ENCODE data around the gene C15orf39. TPM values are rescaled to one million over a fixed set of nuclear protein-coding genes. Genes with fewer than 3 reads are reported as not detected.
A peak's percentile ranks its signal among the peaks of the same experiment; 100 is the strongest.
"Not testable (repeated sequence)": the region's sequence is repeated elsewhere in the genome, so short reads cannot be mapped to it uniquely, and the experiment has no call there.

Gene C15orf39
- total and polyA plus RNA-seq, 7 donors: 4.9 to 20.2 (median 9.5) TPM

GRCh38 chr15:75225951-75226732 lies 24.5 kb downstream of the C15orf39 start:
- Histone ChIP-seq H3K27ac (no peak overlapping the region), H3K9me3 (no peaks in the 10 kb centered on the region), H3K4me3 (no peak overlapping the region), H3K4me1 (no peaks in the 10 kb centered on the region), H3K36me3 (no peaks in the 10 kb centered on the region), H3K27me3 (peaks cover 0 to 12% (median 0%) of the 10 kb centered on the region in 3 donors)
- DNase-seq: no peak
- no peak for TF ChIP-seq POLR2AphosphoS5 (IDR thresholded peaks at IDR 0.05)
- TF ChIP-seq EP300 (IDR thresholded peaks at IDR 0.05): no peak
- TF ChIP-seq CTCF (IDR thresholded peaks at IDR 0.05): no peak
- no peak for TF ChIP-seq POLR2A (IDR thresholded peaks at IDR 0.05)
- intact Hi-C loops (cut with DNase I): no loop called here
- WGBS, 2 donors: 91% methylated on average over 16 of the region's 16 CpGs

GRCh38 chr15:75227112-75227511 lies 25.4 kb downstream of the C15orf39 start:
- H3K4me1 ChIP-seq; H3K36me3 ChIP-seq; H3K4me3 ChIP-seq; H3K27ac ChIP-seq; DNase-seq; H3K9me3 ChIP-seq; intact Hi-C loops (cut with DNase I): not testable (repeated sequence)
- peaks cover 0 to 16% (median 0%) of the 10 kb centered on the region in 3 donors for H3K27me3 ChIP-seq
- WGBS, 2 donors: 84 to 86% methylated on average over 7 of the region's 7 CpGs

GRCh38 chr15:75227663-75228280 lies 26.1 kb downstream of the C15orf39 start:
- Histone ChIP-seq H3K9me3 (no peaks in the 10 kb centered on the region), H3K4me1 (no peaks in the 10 kb centered on the region), H3K27ac (no peak overlapping the region), H3K36me3 (no peaks in the 10 kb centered on the region), H3K27me3 (peaks cover 0 to 22% (median 0%) of the 10 kb centered on the region in 3 donors), H3K4me3 (no peak overlapping the region)
- DNase-seq: peak; percentile 40
- TF ChIP-seq POLR2AphosphoS5 (IDR thresholded peaks at IDR 0.05): no peak
- no peak for TF ChIP-seq EP300 (IDR thresholded peaks at IDR 0.05)
- TF ChIP-seq CTCF (IDR thresholded peaks at IDR 0.05): no peak
- no peak for TF ChIP-seq POLR2A (IDR thresholded peaks at IDR 0.05)
- 92% methylated on average over 13 of the region's 13 CpGs for WGBS, 2 donors
- intact Hi-C loops (cut with DNase I): no loop called here

- no peak overlapping the region for H3K4me3 ChIP-seq
- TF ChIP-seq CTCF (IDR thresholded peaks at IDR 0.05) (no peak), EP300 (IDR thresholded peaks at IDR 0.05) (no peak), POLR2AphosphoS5 (IDR thresholded peaks at IDR 0.05) (no peak), POLR2A (IDR thresholded peaks at IDR 0.05) (no peak)
- peak; percentile 48 for DNase-seq
- WGBS, 2 donors: 76 to 88% methylated on average over 9 of the region's 9 CpGs
- no peaks in the 10 kb centered on the region for H3K9me3 ChIP-seq
- intact Hi-C loops (cut with DNase I): no loop called here
- H3K27me3 ChIP-seq: peaks cover 0 to 32% (median 2%) of the 10 kb centered on the region in 3 donors
- H3K36me3 ChIP-seq: no peaks in the 10 kb centered on the region
- no peak overlapping the region for H3K27ac ChIP-seq
- H3K4me1 ChIP-seq: no peaks in the 10 kb centered on the region
These were observed 27.1 kb downstream of the C15orf39 start for GRCh38 chr15:75228787-75229186.

GRCh38 chr15:75229191-75230015 lies 27.7 kb downstream of the C15orf39 start:
- no peaks in the 10 kb centered on the region for H3K36me3 ChIP-seq
- H3K9me3 ChIP-seq: no peaks in the 10 kb centered on the region
- no peak overlapping the region for H3K4me3 ChIP-seq
- peaks cover 0 to 37% (median 6%) of the 10 kb centered on the region in 3 donors for H3K27me3 ChIP-seq
- TF ChIP-seq POLR2A (IDR thresholded peaks at IDR 0.05) (no peak), CTCF (IDR thresholded peaks at IDR 0.05) (no peak), POLR2AphosphoS5 (IDR thresholded peaks at IDR 0.05) (no peak), EP300 (IDR thresholded peaks at IDR 0.05) (no peak)
- no peak overlapping the region for H3K27ac ChIP-seq
- no peaks in the 10 kb centered on the region for H3K4me1 ChIP-seq
- intact Hi-C loops (cut with DNase I): no loop called here
- peak; percentile 56 for DNase-seq
- WGBS, 2 donors: 90% methylated on average over 21 of the region's 21 CpGs
